Measurements from ENCODE around the gene GPT2. TPM values are rescaled to one million over a fixed set of nuclear protein-coding genes. Genes with fewer than 3 reads are reported as not detected.

The GPT2 gene
- total RNA-seq, 2 donors from 2014 or later, result 49.8 to 64.6 TPM

- no peaks in the 10 kb centered on the region for H3K27me3 ChIP-seq (replicated peaks; ENCODE audit: insufficient read depth)
Observed at GRCh38 chr16:46918905-46919792, 35.0 kb downstream of the GPT2 start.

GRCh38 chr16:46920402-46921068 is 36.4 kb downstream of the GPT2 start:
- Histone ChIP-seq H3K4me1 (replicated peaks) (peaks cover 12% of the 10 kb centered on the region), H3K27me3 (replicated peaks; ENCODE audit: insufficient read depth) (no peaks in the 10 kb centered on the region), H3K27ac (peak overlapping the region; percentile 56 to 76), H3K9me3 (no peaks in the 10 kb centered on the region), H3K36me3 (peaks cover 0 to 6% of the 10 kb centered on the region in 2 donors), H3K4me3 (no peak overlapping the region)
- peak; percentile 70 for TF ChIP-seq POLR2AphosphoS5 (IDR thresholded peaks at IDR 0.05)
- no peak for TF ChIP-seq POLR2A (IDR thresholded peaks at IDR 0.05)
- intact Hi-C loops (cut with DNase I), result no loop called here
- WGBS, result 38% methylated on average over 9 of the region's 9 CpGs
- DNase-seq (ENCODE audit: low spot score), result peak; percentile 83

More at GRCh38 chr16:46918905-46919792, 35.0 kb downstream of the GPT2 start:
- H3K4me3 ChIP-seq, result no peak overlapping the region
- peaks cover 0 to 6% of the 10 kb centered on the region in 2 donors for H3K36me3 ChIP-seq
- H3K4me1 ChIP-seq (replicated peaks), result peaks cover 12% of the 10 kb centered on the region
- H3K27ac ChIP-seq, result peak overlapping the region; percentile 25 to 76
- TF ChIP-seq POLR2AphosphoS5 (IDR thresholded peaks at IDR 0.05), result no peak
- no peaks in the 10 kb centered on the region for H3K9me3 ChIP-seq
- WGBS, result 68% methylated on average over 21 of the region's 21 CpGs
- intact Hi-C loops (cut with DNase I), result no loop called here
- no peak for DNase-seq (ENCODE audit: low spot score)

GRCh38 chr16:46922239-46922638 is 38.1 kb downstream of the GPT2 start:
- H3K9me3 ChIP-seq, result no peaks in the 10 kb centered on the region
- DNase-seq (ENCODE audit: low spot score), result no peak
- intact Hi-C loops (cut with DNase I), result no loop called here
- peaks cover 0 to 12% of the 10 kb centered on the region in 2 donors for H3K36me3 ChIP-seq
- 97% methylated on average over 10 of the region's 10 CpGs for WGBS
- H3K27me3 ChIP-seq (replicated peaks; ENCODE audit: insufficient read depth), result no peaks in the 10 kb centered on the region
- peaks cover 12% of the 10 kb centered on the region for H3K4me1 ChIP-seq (replicated peaks)
- TF ChIP-seq POLR2A (IDR thresholded peaks at IDR 0.05), result no peak
- peak overlapping the region; percentile 16 to 76 for H3K27ac ChIP-seq
- H3K4me3 ChIP-seq, result no peak overlapping the region

- WGBS, result 89% methylated on average over 19 of the region's 19 CpGs
Observed at GRCh38 chr16:46923513-46924295, 39.5 kb downstream of the GPT2 start.

GRCh38 chr16:46924402-46924801 is 40.2 kb downstream of the GPT2 start:
- Histone ChIP-seq H3K36me3 (peaks cover 0 to 12% of the 10 kb centered on the region in 2 donors), H3K9me3 (no peaks in the 10 kb centered on the region), H3K27ac (peak overlapping the region in 1 of 2 donors; percentile 76), H3K4me3 (no peak overlapping the region), H3K4me1 (replicated peaks) (peaks cover 12% of the 10 kb centered on the region), H3K27me3 (replicated peaks; ENCODE audit: insufficient read depth) (no peaks in the 10 kb centered on the region)
- WGBS, result 93% methylated on average over 6 of the region's 6 CpGs
- DNase-seq (ENCODE audit: low spot score), result no peak
- intact Hi-C loops (cut with DNase I), result no loop called here
- no peak for TF ChIP-seq POLR2A (IDR thresholded peaks at IDR 0.05)
- no peak for TF ChIP-seq CTCF (IDR thresholded peaks at IDR 0.05)
- no peak for TF ChIP-seq POLR2AphosphoS5 (IDR thresholded peaks at IDR 0.05)

More at GRCh38 chr16:46923513-46924295, 39.5 kb downstream of the GPT2 start:
- Histone ChIP-seq H3K9me3 (no peaks in the 10 kb centered on the region), H3K36me3 (peaks cover 0 to 12% of the 10 kb centered on the region in 2 donors), H3K27ac (peak overlapping the region in 1 of 2 donors; percentile 76), H3K4me3 (no peak overlapping the region), H3K27me3 (replicated peaks; ENCODE audit: insufficient read depth) (no peaks in the 10 kb centered on the region), H3K4me1 (replicated peaks) (peaks cover 12% of the 10 kb centered on the region)
- DNase-seq (ENCODE audit: low spot score), result no peak
- intact Hi-C loops (cut with DNase I), result no loop called here
- TF ChIP-seq POLR2A (IDR thresholded peaks at IDR 0.05) (no peak), CTCF (IDR thresholded peaks at IDR 0.05) (no peak), POLR2AphosphoS5 (IDR thresholded peaks at IDR 0.05) (no peak)
